ENCODE data around the gene IFNA13.
"Not testable (repeated sequence)": the region's sequence is repeated elsewhere in the genome, so short reads cannot be mapped to it uniquely, and the experiment has no call there.

IFNA13 gene

DNA sequence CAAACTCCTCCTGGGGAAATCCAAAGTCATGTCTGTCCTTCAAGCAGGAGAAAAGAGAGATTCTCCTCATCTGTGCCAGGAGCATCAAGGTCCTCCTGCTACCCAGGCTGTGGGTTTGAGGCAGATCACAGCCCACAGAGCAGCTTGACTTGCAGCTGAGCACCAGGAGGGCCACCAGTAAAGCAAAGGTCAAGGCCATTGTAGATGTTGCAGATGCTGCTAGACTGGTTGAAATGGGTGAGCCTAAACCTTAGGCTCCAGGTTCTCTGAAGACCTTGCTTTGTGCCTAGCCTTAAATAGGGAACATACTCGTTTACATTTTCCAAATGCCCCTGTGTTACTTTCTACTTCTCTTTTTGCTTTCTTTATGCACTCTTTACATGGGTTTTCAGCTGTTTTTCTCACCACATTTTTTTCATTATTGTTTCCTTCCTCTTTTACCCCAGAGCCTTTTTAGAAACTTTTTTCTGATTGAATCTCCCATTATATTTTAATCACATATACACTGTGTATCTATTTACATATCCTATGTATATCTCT is 17.3 kb upstream of the IFNA13 start, which contains the start of gene IFNA2:
Gene IFNA2, minus strand, starts transcription at position 268 of the 540 bp plus-strand sequence. Its CDS starts 69 bp downstream, at position 199.
- TF ChIP-seq POLR2A (IDR thresholded peaks at IDR 0.05; ENCODE audit: low read depth, low read length) = no peak
- no peak for DNase-seq (ENCODE audit: insufficient read length, low spot score)
- no peak for FAIRE-seq

DNA sequence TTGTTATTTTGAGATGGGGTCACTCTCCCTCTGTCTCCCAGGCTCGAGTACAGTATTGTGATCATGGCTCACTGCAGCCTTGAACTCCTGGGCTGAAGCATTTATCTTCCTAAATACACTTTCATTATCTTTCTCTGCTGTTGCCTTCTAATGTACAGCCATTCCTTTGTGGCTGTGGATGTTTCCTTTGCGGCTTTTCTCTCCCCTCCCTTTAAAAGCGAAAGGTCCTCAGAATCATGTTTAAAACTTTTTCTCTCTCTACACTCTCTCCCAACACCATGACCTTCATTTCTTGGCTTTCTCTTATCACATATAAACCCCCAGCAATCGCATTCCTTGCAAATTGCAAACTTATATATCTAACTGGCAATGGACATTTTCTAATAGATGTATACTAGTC is 15.8 kb upstream of the IFNA13 start:
- FAIRE-seq = peak; percentile 6
- no peak for DNase-seq (ENCODE audit: insufficient read length, low spot score)
- TF ChIP-seq POLR2A (IDR thresholded peaks at IDR 0.05; ENCODE audit: low read depth, low read length) = no peak

DNA sequence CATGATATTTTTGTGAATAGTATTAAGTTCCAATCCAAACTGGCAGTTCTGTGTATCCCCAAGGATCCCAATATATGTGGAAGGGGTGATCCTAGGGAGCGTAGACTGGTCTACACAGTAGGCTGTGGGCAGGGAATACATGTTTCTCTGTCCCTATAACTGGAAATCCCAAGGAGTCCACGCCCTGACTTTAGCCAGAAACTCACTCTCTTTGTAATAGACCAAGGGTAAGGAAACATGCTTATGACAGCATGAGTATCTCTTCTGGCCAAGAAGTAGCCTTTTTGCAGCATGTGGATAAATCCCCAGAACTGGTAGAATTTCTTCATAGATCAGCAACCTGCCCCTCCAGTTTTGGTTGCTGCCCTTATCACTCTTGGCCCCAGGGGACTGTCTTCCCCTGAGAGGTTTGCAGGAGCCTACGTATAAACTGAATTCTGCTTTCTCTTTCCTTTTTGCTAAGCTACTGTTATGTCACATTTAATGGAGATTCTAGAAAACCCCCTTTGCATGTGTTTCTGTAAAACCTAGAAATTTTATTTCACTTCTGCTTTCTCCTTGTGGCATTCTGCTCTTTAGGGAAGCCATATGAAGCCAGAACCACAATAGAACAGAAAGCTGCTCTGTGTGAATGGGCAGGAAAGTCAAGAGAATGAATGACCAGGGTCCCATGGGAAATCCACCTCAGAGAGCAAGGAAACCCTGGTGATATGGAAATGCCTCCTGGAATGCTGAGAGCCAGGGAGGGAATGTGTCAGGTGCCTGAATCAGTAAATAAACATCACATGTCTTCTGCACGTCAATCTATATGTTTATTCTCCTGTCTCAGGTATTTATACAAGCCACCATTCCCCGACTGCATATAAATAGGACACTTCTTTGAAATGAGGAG is 13.8 kb upstream of the IFNA13 start:
- no peak for FAIRE-seq

DNA sequence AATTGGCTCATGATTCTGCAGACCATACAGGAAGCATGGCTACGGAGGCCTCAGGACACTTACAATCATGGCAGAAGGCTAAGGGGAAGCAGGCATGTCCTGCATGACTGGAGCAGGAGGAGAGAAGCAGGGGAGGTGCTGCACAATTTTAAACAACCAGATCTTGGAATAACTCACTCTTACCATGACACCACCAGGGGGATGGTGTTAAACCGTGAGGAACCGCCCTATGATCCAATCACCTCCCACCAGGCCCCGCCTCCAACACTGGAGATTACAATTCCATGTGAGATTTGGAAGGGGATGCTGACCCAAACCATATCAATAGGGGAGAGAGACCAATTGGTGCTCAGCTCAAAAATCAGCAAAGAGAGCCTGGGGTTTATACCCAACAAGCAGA is 3.6 kb upstream of the IFNA13 start:
- not testable (repeated sequence) for FAIRE-seq; DNase-seq (ENCODE audit: insufficient read length, low spot score)

More for the DNA sequence above, 13.8 kb upstream of the IFNA13 start:
- no peak for DNase-seq (ENCODE audit: insufficient read length, low spot score)
- no peak for TF ChIP-seq POLR2A (IDR thresholded peaks at IDR 0.05; ENCODE audit: low read depth, low read length)

DNA sequence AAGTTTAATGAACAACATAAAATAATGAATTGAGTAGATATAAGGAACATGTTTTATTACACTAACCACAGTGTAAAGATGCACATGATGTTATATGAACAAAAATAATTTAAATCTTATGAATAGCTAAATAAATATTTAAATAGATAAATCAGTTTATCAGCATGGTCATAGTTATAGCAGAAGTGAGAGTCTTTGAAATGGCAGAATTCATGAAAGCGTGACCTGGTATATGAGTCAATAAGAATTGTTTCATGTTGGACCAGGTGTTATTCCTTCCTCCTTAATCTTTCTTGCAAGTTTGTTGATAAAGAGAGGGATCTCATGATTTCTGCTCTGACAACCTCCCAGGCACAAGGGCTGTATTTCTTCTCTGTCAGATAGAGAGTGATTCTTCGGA is 688 bp downstream of the IFNA13 start:
- DNase-seq (ENCODE audit: insufficient read length, low spot score); FAIRE-seq: not testable (repeated sequence)

DNA sequence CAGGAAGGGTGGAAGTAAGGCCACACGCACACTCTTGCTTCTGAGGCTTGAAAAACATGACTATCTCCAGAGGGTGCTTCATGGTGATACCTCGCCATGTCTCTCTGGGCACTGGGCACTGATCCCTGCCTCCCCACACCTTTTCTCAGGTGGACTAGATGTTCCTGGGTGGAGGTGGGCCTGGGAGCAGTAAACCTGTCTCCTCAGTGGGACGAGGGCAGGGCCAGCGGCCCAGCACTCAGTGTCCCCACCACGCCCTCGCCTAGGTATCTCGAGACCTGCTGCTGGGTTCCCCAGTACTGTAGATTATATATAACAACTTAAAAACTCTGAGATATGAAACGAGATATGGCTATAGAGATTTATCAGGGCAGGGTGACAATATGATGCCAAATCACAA is 5.6 kb downstream of the IFNA13 start:
- FAIRE-seq (no peak), DNase-seq (ENCODE audit: insufficient read length, low spot score) (no peak)
- no peak for TF ChIP-seq POLR2A (IDR thresholded peaks at IDR 0.05; ENCODE audit: low read depth, low read length)

DNA sequence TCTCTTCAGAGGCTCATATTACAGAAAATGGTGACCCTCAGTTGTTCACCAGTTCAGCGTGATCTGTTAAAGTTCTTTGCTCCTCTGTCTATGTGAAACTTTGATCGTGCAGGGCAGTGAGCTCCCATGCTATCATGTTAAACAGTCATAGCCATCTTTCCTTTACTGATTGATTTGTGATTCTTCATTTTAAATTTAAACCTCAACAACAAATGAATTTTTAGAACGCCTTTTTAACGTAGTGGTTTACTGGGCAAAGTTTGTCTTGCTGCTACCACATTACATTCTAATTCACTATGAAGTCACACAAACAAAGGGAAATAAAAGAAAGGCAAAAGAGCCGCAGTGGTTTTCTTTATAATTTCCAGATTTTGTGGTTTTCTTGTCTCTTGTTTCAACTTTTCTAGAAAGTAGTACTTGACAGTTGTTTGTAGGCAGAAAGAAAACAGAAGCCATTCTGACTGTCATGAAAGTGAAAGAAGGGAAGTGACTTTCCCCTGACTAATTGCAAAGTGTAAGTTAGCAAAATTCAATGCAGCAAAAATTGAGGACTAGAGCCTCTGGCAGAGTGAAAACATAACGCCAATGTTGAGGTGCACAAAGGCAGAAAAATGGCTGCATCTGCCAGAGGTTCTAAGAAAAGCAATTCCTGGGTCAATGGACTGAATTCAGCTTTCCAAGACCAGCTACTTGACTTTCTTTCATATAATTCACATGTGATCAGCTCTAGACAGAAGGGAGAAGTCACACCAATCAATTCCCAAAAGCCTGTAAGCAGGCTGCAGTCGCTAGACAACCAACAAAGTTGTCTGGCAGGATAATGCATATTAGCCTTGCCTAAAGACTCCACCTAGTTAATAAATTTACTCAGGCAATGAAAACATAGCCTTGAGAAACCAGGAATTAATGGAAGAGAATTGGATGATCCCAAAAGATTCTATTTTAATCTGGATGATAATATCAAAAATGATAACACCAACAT is 10.1 kb downstream of the IFNA13 start:
- TF ChIP-seq POLR2A (IDR thresholded peaks at IDR 0.05; ENCODE audit: low read depth, low read length) = no peak
- peak; percentile 33 for FAIRE-seq
- no peak for DNase-seq (ENCODE audit: insufficient read length, low spot score)

DNA sequence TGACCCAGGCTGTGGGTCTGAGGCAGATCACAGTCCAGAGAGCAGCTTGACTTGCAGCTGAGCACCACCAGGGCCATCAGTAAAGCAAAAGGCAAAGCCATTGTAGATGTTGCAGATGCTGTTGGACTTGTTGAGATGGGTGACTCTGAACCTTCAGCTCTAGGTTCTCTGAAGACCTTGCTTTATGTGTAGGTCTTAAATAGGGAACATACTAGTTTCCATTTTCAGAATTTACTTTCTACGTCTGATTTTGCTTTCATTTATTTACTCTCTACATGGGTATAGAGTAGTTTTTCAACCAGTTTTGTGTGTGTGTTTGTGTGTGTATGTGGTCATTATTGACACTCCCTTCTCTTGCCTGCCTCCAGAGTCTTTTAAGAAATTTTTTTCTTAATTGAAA is 17.1 kb downstream of the IFNA13 start, which contains the start of gene IFNA6:
Gene IFNA6, minus strand, starts transcription at position 101 of the 400 bp plus-strand sequence. Its CDS starts 0 bp downstream, at position 101.
- no peak for DNase-seq (ENCODE audit: insufficient read length, low spot score)
- no peak for TF ChIP-seq POLR2A (IDR thresholded peaks at IDR 0.05; ENCODE audit: low read depth, low read length)
- no peak for FAIRE-seq

DNA sequence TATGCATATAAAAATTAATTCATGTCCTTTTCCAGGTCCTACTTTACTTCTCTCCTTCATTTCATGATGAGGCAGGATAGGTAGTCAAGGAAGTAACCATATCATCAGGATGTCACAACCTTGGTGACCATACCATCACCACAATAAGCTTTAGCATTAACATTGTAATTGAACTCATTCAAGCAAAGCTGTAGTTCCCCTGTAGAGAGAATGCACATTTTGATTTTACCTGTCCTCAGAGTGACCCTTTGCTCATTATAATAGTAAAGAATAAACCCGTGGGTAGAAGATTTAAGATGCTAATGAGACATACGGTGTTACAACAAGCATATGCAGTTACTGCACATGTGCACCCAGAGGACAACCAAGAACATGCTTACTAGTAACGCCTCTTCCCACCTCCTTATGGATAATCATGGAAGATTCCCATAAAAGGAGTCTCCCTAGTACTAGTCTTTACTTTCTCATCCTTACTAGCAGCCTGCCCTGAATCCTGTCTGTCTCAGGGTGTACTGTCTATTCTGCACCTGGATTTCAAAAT is 19.4 kb downstream of the IFNA13 start:
- DNase-seq (ENCODE audit: insufficient read length, low spot score) (no peak), FAIRE-seq (no peak)
- no peak for TF ChIP-seq POLR2A (IDR thresholded peaks at IDR 0.05; ENCODE audit: low read depth, low read length)

DNA sequence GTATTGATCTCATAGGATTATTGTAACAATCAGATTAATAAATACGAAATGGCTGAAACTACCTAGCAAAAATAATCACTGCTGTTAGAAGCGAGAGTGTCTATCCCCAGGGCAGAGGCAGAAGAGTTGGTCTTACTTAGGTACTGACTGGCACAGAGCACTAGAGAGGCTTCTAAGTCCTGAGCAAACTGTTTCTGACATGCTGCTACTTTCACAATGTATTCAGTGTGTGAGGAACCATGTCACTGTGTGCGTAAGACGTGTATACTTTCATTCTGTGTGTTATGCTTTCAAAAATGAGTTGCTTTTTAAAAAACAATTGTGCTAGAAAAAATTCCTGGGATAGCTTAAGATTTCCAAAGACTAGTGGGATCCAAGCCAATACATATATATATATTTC is 27.1 kb downstream of the IFNA13 start:
- DNase-seq (ENCODE audit: insufficient read length, low spot score) = no peak
- TF ChIP-seq POLR2A (IDR thresholded peaks at IDR 0.05; ENCODE audit: low read depth, low read length) = no peak
- no peak for FAIRE-seq

DNA sequence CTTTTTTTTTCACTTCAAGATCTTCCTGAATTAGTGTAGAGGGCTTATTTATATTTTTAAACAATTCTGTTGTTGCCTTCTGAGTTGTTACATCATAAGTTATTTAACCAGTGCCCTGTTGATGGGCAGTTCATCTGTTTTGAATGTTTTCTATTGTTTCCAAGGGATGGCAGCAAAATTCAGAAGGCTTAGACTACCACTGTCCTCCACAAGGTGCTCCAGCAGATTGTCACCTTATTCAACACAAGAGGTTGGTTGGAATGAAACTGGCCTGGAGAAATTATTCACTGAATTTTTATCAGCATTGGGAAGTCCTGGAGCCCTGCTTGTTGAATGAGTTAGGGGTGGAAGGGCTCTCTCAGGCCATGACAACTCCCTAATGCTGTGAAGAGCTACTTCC is 31.4 kb downstream of the IFNA13 start:
- TF ChIP-seq POLR2A (IDR thresholded peaks at IDR 0.05; ENCODE audit: low read depth, low read length) = no peak
- DNase-seq (ENCODE audit: insufficient read length, low spot score) (no peak), FAIRE-seq (peak; percentile 61)

DNA sequence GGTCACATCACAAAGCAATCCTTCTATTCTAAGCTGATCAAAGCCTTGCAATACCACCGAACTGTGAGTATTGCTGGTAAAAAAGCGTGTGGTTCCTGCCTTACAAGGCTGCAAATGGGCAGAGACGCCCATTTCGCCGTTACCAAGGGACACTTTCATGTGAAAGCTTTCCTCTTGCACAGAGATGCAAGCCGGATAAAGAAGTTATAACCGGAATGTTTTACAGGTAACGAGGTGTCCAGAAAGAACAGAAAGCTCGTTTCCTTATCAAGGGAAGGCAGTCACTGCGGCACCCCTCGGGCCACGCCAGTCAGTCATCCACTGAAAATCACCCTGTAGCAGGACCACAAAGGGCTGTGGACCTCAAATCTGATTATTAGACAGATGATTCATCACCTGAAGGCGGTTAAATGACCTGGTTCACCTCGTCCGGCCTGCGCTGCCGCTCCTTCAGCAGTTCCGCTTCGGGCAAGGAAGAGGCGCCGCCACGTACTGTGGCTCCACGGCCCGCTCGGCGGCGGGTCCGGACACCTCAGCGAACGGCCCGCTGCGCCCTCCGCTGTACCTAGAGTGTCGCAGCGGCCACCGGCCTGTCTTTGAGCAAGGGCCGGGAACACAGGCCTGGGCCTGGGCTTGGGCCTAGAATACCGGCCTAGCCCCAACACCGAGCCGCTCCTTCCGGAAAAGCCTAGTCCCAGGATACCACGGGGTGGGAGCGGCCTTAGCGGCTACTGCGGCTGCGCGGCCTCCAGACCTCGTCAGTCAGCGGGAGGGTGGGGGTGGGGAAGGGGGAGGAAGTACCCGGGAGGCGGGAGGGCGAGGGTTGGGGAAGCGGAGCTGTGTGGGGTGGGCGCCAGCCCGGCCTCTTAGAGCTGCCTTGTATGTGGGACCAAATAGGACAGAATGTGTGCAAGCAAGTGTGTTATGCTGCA is 32.9 kb downstream of the IFNA13 start, which contains the start of gene KLHL9:
Gene KLHL9, minus strand, starts transcription at position 704 of the 932 bp plus-strand sequence. Its CDS starts 545 bp downstream, at position 159.
- DNase-seq (ENCODE audit: insufficient read length, low spot score) (peak; percentile 86), FAIRE-seq (peak; percentile 87)
- peak; percentile 49; the same call in 1 of the 2 replicates for TF ChIP-seq POLR2A (IDR thresholded peaks at IDR 0.05; ENCODE audit: low read depth, low read length)
